ENCODE results near the gene ATP11B. TPM values are rescaled to one million over a fixed set of nuclear protein-coding genes. Genes with fewer than 3 reads are reported as not detected.
A peak's percentile ranks its signal among the peaks of the same experiment; 100 is the strongest.

The ATP11B gene
- total and polyA plus RNA-seq, 9 of the 15 experiments (the other 6 are each of a cell fraction or from before 2014, with no cell fraction given) = 11.9 to 68.7 (median 41.8) TPM

- TF ChIP-seq FOXJ3 (CRISPR knock-in tag; IDR thresholded peaks at IDR 0.05) (no peak), HDAC8 (tag; IDR thresholded peaks at IDR 0.05) (no peak), CEBPB (tag; IDR thresholded peaks at IDR 0.05) (no peak), NONO (IDR thresholded peaks at IDR 0.05; ENCODE audit: low read depth in 2 of 2, low read length in 1 of 2) (no peak), BCOR (IDR thresholded peaks at IDR 0.05) (peak; percentile 45; the same call in 1 of the 2 replicates), CUX1 (CRISPR knock-in tag; IDR thresholded peaks at IDR 0.05) (peak; percentile 97), ZNF707 (CRISPR knock-in tag; conservative IDR thresholded peaks at IDR 0.05) (no peak), MCM7 (IDR thresholded peaks at IDR 0.05) (no peak), ATF6 (CRISPR knock-in tag; IDR thresholded peaks at IDR 0.05) (0 out of 2 replicates have a peak, but pooled peaks have one; percentile 53), SMAD4 (CRISPR knock-in tag; conservative IDR thresholded peaks at IDR 0.05) (peak; percentile 84), ELF2 (CRISPR knock-in tag; IDR thresholded peaks at IDR 0.05) (no peak), CREM (IDR thresholded peaks at IDR 0.05; ENCODE audit: low read depth) (peak; percentile 71), FOS (IDR thresholded peaks at IDR 0.05; ENCODE audit: extremely low read depth, insufficient read length) (no peak), XRCC4 (IDR thresholded peaks at IDR 0.05; ENCODE audit: extremely low read depth, insufficient read depth, insufficient read length) (no peak), FOXK1 (CRISPR knock-in tag; IDR thresholded peaks at IDR 0.05; ENCODE audit: borderline replicate concordance) (no peak), KDM5B (IDR thresholded peaks at IDR 0.05; ENCODE audit: insufficient replicate concordance, low read depth, low read length) (peak; percentile 57), SP2 (IDR thresholded peaks at IDR 0.05; ENCODE audit: extremely low read depth, low read depth, low read length, poor library complexity, severe bottlenecking) (no peak), RNF2 (IDR thresholded peaks at IDR 0.05) (peak; percentile 84), BRF1 (IDR thresholded peaks at IDR 0.05; ENCODE audit: borderline replicate concordance, extremely low read depth, insufficient read length) (no peak), FOXM1 (IDR thresholded peaks at IDR 0.05; ENCODE audit: low read depth) (peak; percentile 56), FOXM1 (CRISPR knock-in tag; IDR thresholded peaks at IDR 0.05; ENCODE audit: low read depth) (no peak), CXXC5 (CRISPR knock-in tag; IDR thresholded peaks at IDR 0.05) (peak; percentile 89), GABPA (tag; conservative IDR thresholded peaks at IDR 0.05; ENCODE audit: low read depth) (no peak)
Measured at GRCh38 chr3:182920515-182921084, 127.3 kb downstream of the ATP11B start (continued).
